HUES64 (cell line): Measurements from ENCODE around the gene FAAP20.

Experiments
- H3K27ac ChIP-seq: 2 replicates; pipeline ENCODE4 v1.7.0; 2013; ENCODE audit warnings: low read depth, low read length, inconsistent platforms
- H3K27me3 ChIP-seq: 2 replicates; pipeline ENCODE4 v1.6.1; 2013; ENCODE audit warnings: mild to moderate bottlenecking, low read length; ENCODE audit not compliant: insufficient read depth
- H3K36me3 ChIP-seq: 2 replicates; pipeline ENCODE4 v1.6.1; 2013; ENCODE audit warnings: mild to moderate bottlenecking, low read length; ENCODE audit not compliant: insufficient read depth
- H3K4me1 ChIP-seq: 2 replicates; pipeline ENCODE4 v1.6.1; 2013; ENCODE audit warnings: mild to moderate bottlenecking, low read length, moderate library complexity; ENCODE audit not compliant: insufficient read depth
- H3K4me3 ChIP-seq: 2 replicates; pipeline ENCODE4 v1.5.1; 2013; ENCODE audit warnings: mild to moderate bottlenecking, low read length, moderate library complexity
- H3K9ac ChIP-seq: 2 replicates; pipeline ENCODE4 v1.6.1; 2013; ENCODE audit warnings: mild to moderate bottlenecking, low read depth, low read length
- H3K9me3 ChIP-seq: 2 replicates; pipeline ENCODE4 v1.6.1; 2013; ENCODE audit warnings: low read depth, low read length; ENCODE audit not compliant: insufficient read depth
- WGBS: fragments of 150-250, 120-280 bp; methylation state at CpG from one replicate; pipeline ENCODE4 v1.1.7; 2013; ENCODE audit warnings: missing lambda C conversion rate; 5-methylcytosine and 5-hydroxymethylcytosine counted together

Gene FAAP20

DNA sequence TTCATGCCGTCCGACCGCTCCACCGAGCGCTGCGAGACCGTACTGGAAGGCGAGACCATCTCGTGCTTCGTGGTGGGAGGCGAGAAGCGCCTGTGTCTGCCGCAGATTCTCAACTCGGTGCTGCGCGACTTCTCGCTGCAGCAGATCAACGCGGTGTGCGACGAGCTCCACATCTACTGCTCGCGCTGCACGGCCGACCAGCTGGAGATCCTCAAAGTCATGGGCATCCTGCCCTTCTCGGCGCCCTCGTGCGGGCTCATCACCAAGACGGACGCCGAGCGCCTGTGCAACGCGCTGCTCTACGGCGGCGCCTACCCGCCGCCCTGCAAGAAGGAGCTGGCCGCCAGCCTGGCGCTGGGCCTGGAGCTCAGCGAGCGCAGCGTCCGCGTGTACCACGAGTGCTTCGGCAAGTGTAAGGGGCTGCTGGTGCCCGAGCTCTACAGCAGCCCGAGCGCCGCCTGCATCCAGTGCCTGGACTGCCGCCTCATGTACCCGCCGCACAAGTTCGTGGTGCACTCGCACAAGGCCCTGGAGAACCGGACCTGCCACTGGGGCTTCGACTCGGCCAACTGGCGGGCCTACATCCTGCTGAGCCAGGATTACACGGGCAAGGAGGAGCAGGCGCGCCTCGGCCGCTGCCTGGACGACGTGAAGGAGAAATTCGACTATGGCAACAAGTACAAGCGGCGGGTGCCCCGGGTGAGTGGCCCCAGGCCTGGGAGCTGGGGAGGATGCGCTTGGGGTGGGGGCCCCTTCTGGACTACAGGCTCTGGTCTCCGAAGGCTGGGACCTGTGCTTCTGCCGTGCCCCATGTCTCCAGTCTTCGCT is 34.7 kb upstream of the FAAP20 start:
- WGBS = 2% methylated on average over 77 of the region's 77 CpGs
- no peaks in the 10 kb centered on the region for H3K9me3 ChIP-seq
- no peak overlapping the region for H3K27ac ChIP-seq
- H3K4me1 ChIP-seq = peaks cover 11% of the 10 kb centered on the region; the same call in 1 of the 2 replicates
- no peaks in the 10 kb centered on the region for H3K36me3 ChIP-seq
- H3K27me3 ChIP-seq = no peaks in the 10 kb centered on the region
- peak overlapping the region; percentile 78 for H3K9ac ChIP-seq
- peak overlapping the region; percentile 80 for H3K4me3 ChIP-seq

GRCh38 chr1:2228694-2229036 is 34.1 kb upstream of the FAAP20 start:
- peak overlapping the region; percentile 80 for H3K4me3 ChIP-seq
- H3K36me3 ChIP-seq = no peaks in the 10 kb centered on the region
- no peaks in the 10 kb centered on the region for H3K27me3 ChIP-seq
- WGBS = under 1% methylated on average over 50 of the region's 50 CpGs
- H3K9ac ChIP-seq = peak overlapping the region; percentile 78
- no peaks in the 10 kb centered on the region for H3K9me3 ChIP-seq
- H3K27ac ChIP-seq = no peak overlapping the region
- peaks cover 11% of the 10 kb centered on the region; the same call in 1 of the 2 replicates for H3K4me1 ChIP-seq

- Histone ChIP-seq H3K27me3 (no peaks in the 10 kb centered on the region), H3K4me1 (peaks cover 11% of the 10 kb centered on the region; the same call in 1 of the 2 replicates), H3K27ac (peak within 1 kb of the TSS; percentile 98), H3K36me3 (no peaks in the 10 kb centered on the region), H3K9me3 (no peaks in the 10 kb centered on the region), H3K9ac (peak within 1 kb of the TSS; percentile 94), H3K4me3 (peak within 1 kb of the TSS; percentile 80)
- WGBS = under 1% methylated on average over 100 of the region's 100 CpGs
Observed at GRCh38 chr1:2228157-2228594, 33.6 kb upstream of the FAAP20 start, which contains the start of gene SKI. Gene SKI (plus strand): TSS chr1:2228319. CDS start chr1:2228767, 448 bp downstream.

GRCh38 chr1:2227346-2228156 is 33.0 kb upstream of the FAAP20 start:
- Histone ChIP-seq H3K4me3 (peak overlapping the region; percentile 80), H3K4me1 (peaks cover 11% of the 10 kb centered on the region; the same call in 1 of the 2 replicates), H3K27me3 (no peaks in the 10 kb centered on the region), H3K9me3 (no peaks in the 10 kb centered on the region), H3K36me3 (no peaks in the 10 kb centered on the region), H3K27ac (peak overlapping the region; percentile 98), H3K9ac (peak overlapping the region; percentile 94)
- WGBS = under 1% methylated on average over 129 of the region's 129 CpGs

GRCh38 chr1:2226525-2227345 is 32.2 kb upstream of the FAAP20 start:
- peaks cover 6% of the 10 kb centered on the region; the same call in 1 of the 2 replicates for H3K4me1 ChIP-seq
- H3K27ac ChIP-seq = peak overlapping the region; percentile 98
- H3K9me3 ChIP-seq = no peaks in the 10 kb centered on the region
- H3K9ac ChIP-seq = peak overlapping the region; percentile 94
- WGBS = 15% methylated on average over 73 of the region's 73 CpGs
- no peaks in the 10 kb centered on the region for H3K27me3 ChIP-seq
- H3K4me3 ChIP-seq = peak overlapping the region; percentile 80
- no peaks in the 10 kb centered on the region for H3K36me3 ChIP-seq

GRCh38 chr1:2224631-2225428 is 30.3 kb upstream of the FAAP20 start:
- Histone ChIP-seq H3K4me3 (no peak overlapping the region), H3K36me3 (no peaks in the 10 kb centered on the region), H3K9me3 (no peaks in the 10 kb centered on the region), H3K9ac (no peak overlapping the region), H3K27me3 (no peaks in the 10 kb centered on the region), H3K27ac (no peak overlapping the region), H3K4me1 (no peaks in the 10 kb centered on the region)
- 95% methylated on average over 17 of the region's 18 CpGs for WGBS

DNA sequence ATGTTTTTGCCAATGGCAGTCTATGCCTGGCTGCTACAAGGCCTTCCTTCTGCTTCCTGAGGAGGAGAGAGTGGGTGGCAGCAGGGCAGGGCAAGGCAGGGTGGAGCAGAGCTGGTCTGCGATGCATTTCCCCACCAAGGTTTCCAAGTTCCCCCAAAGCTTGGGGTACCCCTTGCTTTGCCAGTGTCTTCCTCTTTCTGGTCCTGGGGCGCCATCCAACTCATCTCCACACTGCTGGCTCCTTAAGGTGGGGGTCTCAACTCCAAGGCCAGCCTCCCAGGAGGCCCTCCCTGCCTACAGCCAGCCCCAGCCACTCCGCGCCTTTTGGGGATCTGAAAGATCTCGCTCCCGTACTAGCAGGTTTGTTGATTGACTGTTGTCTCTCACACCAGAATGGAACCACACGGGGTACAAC is 29.6 kb upstream of the FAAP20 start:
- H3K36me3 ChIP-seq = no peaks in the 10 kb centered on the region
- WGBS = 96% methylated on average over 7 of the region's 7 CpGs
- H3K9ac ChIP-seq = no peak overlapping the region
- H3K4me1 ChIP-seq = no peaks in the 10 kb centered on the region
- no peaks in the 10 kb centered on the region for H3K27me3 ChIP-seq
- H3K4me3 ChIP-seq = no peak overlapping the region
- H3K27ac ChIP-seq = no peak overlapping the region
- H3K9me3 ChIP-seq = no peaks in the 10 kb centered on the region

DNA sequence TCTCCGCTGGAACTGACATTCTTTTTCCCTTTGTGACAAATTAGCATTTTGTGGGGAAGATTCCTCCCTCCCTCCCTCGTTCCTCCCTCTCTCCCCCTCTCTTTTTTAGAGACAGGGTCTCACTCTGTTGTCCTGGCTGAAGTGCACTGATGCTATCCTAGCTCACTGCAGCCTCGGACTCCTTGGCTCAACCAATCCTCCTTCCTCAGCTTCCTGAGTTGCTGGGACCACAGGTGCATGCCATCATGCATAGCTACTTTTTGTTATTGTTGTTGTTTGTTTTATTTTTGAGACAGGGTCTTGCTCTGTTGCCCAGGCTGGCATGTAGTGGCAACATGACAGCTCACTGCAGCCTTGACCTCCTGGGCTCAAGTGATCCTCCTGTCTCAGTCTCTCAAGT is 26.7 kb upstream of the FAAP20 start:
- Histone ChIP-seq H3K27me3 (no peaks in the 10 kb centered on the region), H3K9ac (no peak overlapping the region), H3K4me3 (no peak overlapping the region), H3K27ac (no peak overlapping the region), H3K9me3 (no peaks in the 10 kb centered on the region), H3K4me1 (no peaks in the 10 kb centered on the region), H3K36me3 (no peaks in the 10 kb centered on the region)
- WGBS = 81% methylated on average over 3 of the region's 3 CpGs

DNA sequence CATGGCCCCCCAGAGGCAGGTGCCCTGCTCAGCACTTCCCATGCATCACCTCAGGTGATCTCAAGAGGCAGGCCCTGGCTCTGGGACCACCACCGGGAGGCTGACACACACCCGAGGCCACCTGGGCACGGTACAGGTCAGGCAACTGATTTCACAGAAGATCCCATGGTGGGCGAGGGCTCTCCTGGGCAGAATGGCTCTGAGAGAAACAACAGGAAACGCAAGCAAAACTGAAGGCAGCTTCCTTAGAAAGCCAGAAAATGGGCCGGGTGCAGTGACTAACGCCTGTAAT is 22.1 kb upstream of the FAAP20 start:
- no peaks in the 10 kb centered on the region for H3K9me3 ChIP-seq
- H3K27me3 ChIP-seq = no peaks in the 10 kb centered on the region
- H3K27ac ChIP-seq = no peak overlapping the region
- no peak overlapping the region for H3K4me3 ChIP-seq
- H3K9ac ChIP-seq = no peak overlapping the region
- H3K36me3 ChIP-seq = no peaks in the 10 kb centered on the region
- 94% methylated on average over 7 of the region's 7 CpGs for WGBS
- H3K4me1 ChIP-seq = peaks cover 18% of the 10 kb centered on the region
